IMR-90 (cell line): ENCODE data around the gene CLEC16A. TPM values are rescaled to one million over a fixed set of nuclear protein-coding genes. Genes with fewer than 3 reads are reported as not detected.

Source experiments
- ATAC-seq: fragments of 200-7000 bp; cut with Tn5 transposase; 2 replicates; pipeline ENCODE4 v1.9.1; 2020; ENCODE audit warnings: low read depth, mild to moderate bottlenecking, moderate library complexity
- BruUV-seq: library from RNA; stranded (reverse); fragments of 400-500 nt; replicated peaks from 2 replicates; lab custom pipeline; 2021; lab: Mats Ljungman, UMichigan
- CTCF ChIA-PET: fragments of 300-600 bp; formaldehyde crosslinking; extraction: SDS; loops from one replicate; lab custom pipeline; 2021; ENCODE audit warnings: antibody characterized with exemption; lab: Yijun Ruan, JAX
- POLR2A ChIA-PET: fragments of 300-600 bp; sonication (Branson Sonifier 250); formaldehyde crosslinking; loops from one replicate; lab custom pipeline; 2022; ENCODE audit warnings: antibody characterized with exemption; ENCODE audit not compliant: unreplicated experiment; lab: Charles Lee
- DNase-seq: peaks from one replicate; pipeline ENCODE4 v3.0.0; 2013
- H2AFZ ChIP-seq: replicated peaks from 2 replicates; pipeline ENCODE3; 2013; ENCODE audit warnings: low read length, mild to moderate bottlenecking; ENCODE audit not compliant: poor library complexity
- H2AK5ac ChIP-seq: 2 replicates; pipeline ENCODE4 v1.6.1; 2013; ENCODE audit warnings: low read depth, low read length, inconsistent platforms
- H2AK9ac ChIP-seq: replicated peaks from 2 replicates; pipeline ENCODE3; 2013; ENCODE audit warnings: mild to moderate bottlenecking, low read depth, low read length, moderate library complexity; ENCODE audit not compliant: poor library complexity
- H2BK120ac ChIP-seq: 2 replicates; pipeline ENCODE4 v1.6.1; 2013; ENCODE audit warnings: low read depth, low read length, inconsistent platforms
- H2BK15ac ChIP-seq: 3 replicates; pipeline ENCODE4 v1.6.1; 2013; ENCODE audit warnings: low read depth, low read length, inconsistent platforms
- H2BK20ac ChIP-seq: 2 replicates; pipeline ENCODE4 v1.6.1; 2013; ENCODE audit warnings: low read depth, mild to moderate bottlenecking, inconsistent platforms, low read length, moderate library complexity
- H2BK5ac ChIP-seq: 2 replicates; pipeline ENCODE4 v1.6.1; 2013; ENCODE audit warnings: mild to moderate bottlenecking, low read depth, low read length, inconsistent platforms; ENCODE audit not compliant: poor library complexity, severe bottlenecking
- H3K14ac ChIP-seq: replicated peaks from 2 replicates; pipeline ENCODE4 v1.6.1; 2013; ENCODE audit warnings: low read depth, low read length, inconsistent platforms
- H3K18ac ChIP-seq: 2 replicates; pipeline ENCODE4 v1.6.1; 2013; ENCODE audit warnings: low read depth, low read length, control low read depth
- H3K23ac ChIP-seq: 2 replicates; pipeline ENCODE4 v1.6.1; 2013; ENCODE audit warnings: low read depth, low read length, inconsistent platforms
- H3K27ac ChIP-seq: 2 replicates; pipeline ENCODE4 v1.5.1; 2013; ENCODE audit warnings: mild to moderate bottlenecking, control low read depth, low read length; ENCODE audit not compliant: insufficient read depth
- H3K27me3 ChIP-seq: 2 replicates; pipeline ENCODE4 v1.6.1; 2013; ENCODE audit warnings: low read length; ENCODE audit not compliant: control insufficient read depth, insufficient read depth
- H3K36me3 ChIP-seq: 2 replicates; pipeline ENCODE4 v1.6.1; 2013; ENCODE audit warnings: low read length, mixed read lengths; ENCODE audit not compliant: control insufficient read depth, insufficient read depth
- H3K4ac ChIP-seq: 2 replicates; pipeline ENCODE4 v1.6.1; 2013; ENCODE audit warnings: low read depth, low read length, inconsistent platforms
- H3K4me1 ChIP-seq: 2 replicates; pipeline ENCODE4 v1.6.1; 2013; ENCODE audit warnings: low read length, mixed read lengths; ENCODE audit not compliant: control insufficient read depth, insufficient read depth
- H3K4me2 ChIP-seq: 2 replicates; pipeline ENCODE4 v1.6.1; 2013; ENCODE audit warnings: low read depth, mild to moderate bottlenecking, control low read depth, low read length, moderate library complexity
- H3K4me3 ChIP-seq: 2 replicates; pipeline ENCODE4 v1.5.1; 2013; ENCODE audit warnings: low read depth, mild to moderate bottlenecking, control low read depth, low read length, moderate library complexity; ENCODE audit not compliant: insufficient read depth
- H3K56ac ChIP-seq: 2 replicates; pipeline ENCODE4 v1.6.1; 2013; ENCODE audit warnings: low read length, inconsistent platforms; ENCODE audit not compliant: insufficient read depth; ENCODE audit errors: extremely low read depth
- H3K79me1 ChIP-seq, 2 experiments: 2 replicates each; pipeline ENCODE4 v1.6.1; 2013; ENCODE audit warnings: low read length in 2 of 2, inconsistent platforms in 1 of 2, low read depth in 1 of 2
- H3K9ac ChIP-seq: 2 replicates; pipeline ENCODE4 v1.6.1; 2013; ENCODE audit warnings: low read depth, low read length, control low read depth
- H3K9me1 ChIP-seq: 2 replicates; pipeline ENCODE4 v1.6.1; 2013; ENCODE audit warnings: low read length, inconsistent platforms; ENCODE audit not compliant: insufficient read depth
- H3K9me3 ChIP-seq: 2 replicates; pipeline ENCODE4 v1.6.1; 2013; ENCODE audit warnings: low read length; ENCODE audit not compliant: control insufficient read depth, insufficient read depth
- H4K20me1 ChIP-seq: 2 replicates; pipeline ENCODE4 v1.6.1; 2013; ENCODE audit warnings: low read length, inconsistent platforms; ENCODE audit not compliant: insufficient read depth
- H4K5ac ChIP-seq: 2 replicates; pipeline ENCODE4 v1.6.1; 2013; ENCODE audit warnings: mild to moderate bottlenecking, low read depth, low read length, control low read depth
- H4K8ac ChIP-seq, 2 experiments: 2 replicates each; pipeline ENCODE4 v1.6.1; 2013; ENCODE audit warnings: low read depth in 2 of 2, low read length in 2 of 2, control low read depth in 1 of 2, inconsistent platforms in 1 of 2
- H4K91ac ChIP-seq: 2 replicates; pipeline ENCODE4 v1.6.1; 2013; ENCODE audit warnings: low read depth, low read length, inconsistent platforms; ENCODE audit not compliant: insufficient read depth
- BHLHE40 ChIP-seq: fragments of 150-350 bp; IDR thresholded peaks from 2 replicates; pipeline ENCODE4 v1.6.1; 2016; ENCODE audit warnings: mild to moderate bottlenecking, low read depth, low read length
- CEBPB ChIP-seq: IDR thresholded peaks from 2 replicates; pipeline ENCODE4 v1.6.1; 2012; ENCODE audit warnings: low read depth, low read length, improper control_type of control experiment
- CHD1 ChIP-seq: IDR thresholded peaks from 2 replicates; pipeline ENCODE4 v1.6.1; 2012; ENCODE audit warnings: low read depth, low read length, improper control_type of control experiment
- FOS ChIP-seq: fragments of 150-350 bp; IDR thresholded peaks from 2 replicates; pipeline ENCODE4 v1.6.1; 2016; ENCODE audit warnings: low read depth, low read length
- MAFK ChIP-seq: IDR thresholded peaks from 2 replicates; pipeline ENCODE4 v1.6.1; 2012; ENCODE audit warnings: low read depth, low read length, improper control_type of control experiment
- MAZ ChIP-seq: IDR thresholded peaks from 2 replicates; pipeline ENCODE4 v1.6.1; 2012; ENCODE audit warnings: low read depth, mild to moderate bottlenecking, low read length, improper control_type of control experiment, moderate library complexity, borderline replicate concordance
- MXI1 ChIP-seq: IDR thresholded peaks from 2 replicates; pipeline ENCODE4 v1.6.1; 2012; ENCODE audit warnings: low read depth, mild to moderate bottlenecking, low read length, moderate library complexity, borderline replicate concordance
- NFE2L2 ChIP-seq: fragments of 150-350 bp; IDR thresholded peaks from 2 replicates; pipeline ENCODE4 v1.6.1; 2016; ENCODE audit warnings: low read depth, mild to moderate bottlenecking, low read length
- POLR2A ChIP-seq: IDR thresholded peaks from 2 replicates; pipeline ENCODE4 v1.6.1; 2012; ENCODE audit warnings: mild to moderate bottlenecking, low read depth, low read length
- RAD21 ChIP-seq: IDR thresholded peaks from 2 replicates; pipeline ENCODE4 v1.6.1; 2012; ENCODE audit warnings: low read length, improper control_type of control experiment
- RCOR1 ChIP-seq: IDR thresholded peaks from 2 replicates; pipeline ENCODE4 v1.6.1; 2012; ENCODE audit warnings: mild to moderate bottlenecking, low read length, improper control_type of control experiment; ENCODE audit not compliant: insufficient replicate concordance
- RFX5 ChIP-seq: IDR thresholded peaks from 2 replicates; pipeline ENCODE4 v1.8.0; 2012; ENCODE audit warnings: low read depth, mild to moderate bottlenecking, low read length, moderate library complexity
- SMC3 ChIP-seq: fragments of 150-350 bp; IDR thresholded peaks from 2 replicates; pipeline ENCODE4 v1.6.1; 2016; ENCODE audit warnings: low read depth, mild to moderate bottlenecking, antibody characterized with exemption, low read length, moderate library complexity
- WGBS, 2 experiments: methylation state at CpG; one replicate each; pipeline versions ENCODE4 v1.1.5 to v1.1.7; 2013; ENCODE audit warnings: missing lambda C conversion rate in 2 of 2; ENCODE audit not compliant: insufficient read length in 1 of 2; ENCODE audit errors: extremely low coverage in 2 of 2; 5-methylcytosine and 5-hydroxymethylcytosine counted together
- dilution Hi-C: fragments of 300-500 bp; cut with HindIII; formaldehyde crosslinking; loops from one replicate; pipeline ENCODE4 v1.14.3; 2018; ENCODE audit warnings: low sequenced_read_pairs; ENCODE audit not compliant: unreplicated experiment
- in situ Hi-C: fragments of 300-500 bp; cut with MboI; formaldehyde crosslinking; loops from 3 replicates; pipeline ENCODE4 v1.14.3; 2019; ENCODE audit warnings: low sequenced_read_pairs, inconsistent platforms, mixed read lengths
- intact Hi-C: fragments of 100-400 bp; cut with micrococcal nuclease; formaldehyde crosslinking; loops from 2 replicates; pipeline ENCODE4 v1.10.0; 2022
- polyA plus RNA-seq, 3 experiments: library from polyadenylated mRNA; depleted of rRNA; stranded (reverse); fragments of >200 nt; gene quantifications; 2 replicates each; pipeline ENCODE4 v1.2.3, GENCODE V29; 2012; ENCODE audit warnings: low replicate concordance in 1 of 3
- total RNA-seq: library from RNA; depleted of rRNA; stranded (reverse); fragments of >200 nt; gene quantifications from 2 replicates; pipeline ENCODE4 v1.2.3, GENCODE V29; 2012
- TF ChIP-seq, protein P1 (sequence below): fragments of 150-350 bp; IDR thresholded peaks from 2 replicates; pipeline ENCODE4 v1.6.1; 2017; ENCODE audit warnings: mild to moderate bottlenecking, antibody characterized with exemption, low read length, low read depth
- TF ChIP-seq, protein P2 (sequence below): fragments of 150-350 bp; IDR thresholded peaks from 2 replicates; pipeline ENCODE4 v1.6.1; 2016; ENCODE audit warnings: low read depth, mild to moderate bottlenecking, low read length, moderate library complexity, borderline replicate concordance
- TF ChIP-seq, protein P3 (sequence below): conservative IDR thresholded peaks from 2 replicates; pipeline ENCODE4 v1.5.1; 2012; ENCODE audit warnings: mild to moderate bottlenecking, low read depth, low read length, improper control_type of control experiment

CLEC16A gene
- total and polyA plus RNA-seq, 2 of the 4 experiments (the other 2 are of a cell fraction): 15.9 to 16.5 TPM

DNA sequence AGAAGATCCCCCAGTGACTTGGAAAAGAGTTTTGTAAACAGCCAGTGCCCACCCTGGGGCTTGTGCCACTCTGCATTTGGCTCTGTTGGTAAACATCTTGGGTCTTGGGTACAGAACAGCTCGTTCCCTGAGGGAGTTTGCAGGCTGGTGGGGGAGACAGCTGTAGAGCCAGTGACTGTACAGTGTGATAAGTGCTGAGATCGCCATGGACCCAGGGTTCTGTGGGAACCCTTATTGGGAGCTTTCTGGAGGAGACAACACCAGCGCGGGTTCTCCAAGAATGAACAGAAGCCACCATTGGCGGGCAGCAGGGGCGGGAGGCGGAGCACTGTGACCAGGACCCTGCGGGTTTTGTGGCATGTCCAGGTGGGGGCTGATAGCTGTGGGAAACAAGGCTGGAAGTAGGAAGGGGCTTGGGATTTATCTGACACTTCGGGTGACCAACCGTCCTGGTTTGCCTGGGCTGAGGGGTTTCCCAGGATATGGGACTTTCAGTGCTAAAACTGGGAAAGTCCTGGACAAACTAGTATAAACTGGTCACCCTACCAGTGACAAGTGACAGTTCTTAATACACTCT is 2.9 kb downstream of the CLEC16A start:
- H3K4me1 ChIP-seq: peaks cover 22% of the 10 kb centered on the region
- ChIA-PET POLR2A (no interaction called here), CTCF (interaction anchor here (0.6 kb wide), 1 partner anchor 186 kb away, joined by 4 read pairs; no protein-coding TSS in a partner anchor)

More for the DNA sequence above, 2.9 kb downstream of the CLEC16A start:
- 70% methylated on average over 2 of the region's 10 CpGs; no CpG with 5 or more reads in 1 of the 2 experiments for WGBS, 2 experiments
- no peaks in the 10 kb centered on the region for H3K36me3 ChIP-seq
- no peak overlapping the region for H3K4me3 ChIP-seq
- no peak overlapping the region for H2BK15ac ChIP-seq
- BruUV-seq: no TSS peak
- H3K14ac ChIP-seq: no peak overlapping the region
- H2BK5ac ChIP-seq: no peak overlapping the region
- in situ Hi-C loops: loop anchor here (25.0 kb wide), 1 partner anchor 1835 kb away; no protein-coding TSS in a partner anchor
- no peak overlapping the region for H3K23ac ChIP-seq
- H3K27me3 ChIP-seq: no peaks in the 10 kb centered on the region
- H3K79me1 ChIP-seq: peaks cover 45 to 84% of the 10 kb centered on the region in 2 experiments
- TF ChIP-seq FOS (no peak), MAFK (no peak), RFX5 (no peak), CEBPB (no peak), BHLHE40 (no peak), RAD21 (no peak), MAZ (no peak), POLR2A (no peak), MXI1 (no peak), NFE2L2 (no peak), CHD1 (no peak), RCOR1 (no peak), SMC3 (no peak)
- TF ChIP-seq, protein P1, sequence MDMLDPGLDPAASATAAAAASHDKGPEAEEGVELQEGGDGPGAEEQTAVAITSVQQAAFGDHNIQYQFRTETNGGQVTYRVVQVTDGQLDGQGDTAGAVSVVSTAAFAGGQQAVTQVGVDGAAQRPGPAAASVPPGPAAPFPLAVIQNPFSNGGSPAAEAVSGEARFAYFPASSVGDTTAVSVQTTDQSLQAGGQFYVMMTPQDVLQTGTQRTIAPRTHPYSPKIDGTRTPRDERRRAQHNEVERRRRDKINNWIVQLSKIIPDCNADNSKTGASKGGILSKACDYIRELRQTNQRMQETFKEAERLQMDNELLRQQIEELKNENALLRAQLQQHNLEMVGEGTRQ: no peak
- TF ChIP-seq, protein P2, sequence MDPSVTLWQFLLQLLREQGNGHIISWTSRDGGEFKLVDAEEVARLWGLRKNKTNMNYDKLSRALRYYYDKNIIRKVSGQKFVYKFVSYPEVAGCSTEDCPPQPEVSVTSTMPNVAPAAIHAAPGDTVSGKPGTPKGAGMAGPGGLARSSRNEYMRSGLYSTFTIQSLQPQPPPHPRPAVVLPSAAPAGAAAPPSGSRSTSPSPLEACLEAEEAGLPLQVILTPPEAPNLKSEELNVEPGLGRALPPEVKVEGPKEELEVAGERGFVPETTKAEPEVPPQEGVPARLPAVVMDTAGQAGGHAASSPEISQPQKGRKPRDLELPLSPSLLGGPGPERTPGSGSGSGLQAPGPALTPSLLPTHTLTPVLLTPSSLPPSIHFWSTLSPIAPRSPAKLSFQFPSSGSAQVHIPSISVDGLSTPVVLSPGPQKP: no peak
- TF ChIP-seq, protein P3, sequence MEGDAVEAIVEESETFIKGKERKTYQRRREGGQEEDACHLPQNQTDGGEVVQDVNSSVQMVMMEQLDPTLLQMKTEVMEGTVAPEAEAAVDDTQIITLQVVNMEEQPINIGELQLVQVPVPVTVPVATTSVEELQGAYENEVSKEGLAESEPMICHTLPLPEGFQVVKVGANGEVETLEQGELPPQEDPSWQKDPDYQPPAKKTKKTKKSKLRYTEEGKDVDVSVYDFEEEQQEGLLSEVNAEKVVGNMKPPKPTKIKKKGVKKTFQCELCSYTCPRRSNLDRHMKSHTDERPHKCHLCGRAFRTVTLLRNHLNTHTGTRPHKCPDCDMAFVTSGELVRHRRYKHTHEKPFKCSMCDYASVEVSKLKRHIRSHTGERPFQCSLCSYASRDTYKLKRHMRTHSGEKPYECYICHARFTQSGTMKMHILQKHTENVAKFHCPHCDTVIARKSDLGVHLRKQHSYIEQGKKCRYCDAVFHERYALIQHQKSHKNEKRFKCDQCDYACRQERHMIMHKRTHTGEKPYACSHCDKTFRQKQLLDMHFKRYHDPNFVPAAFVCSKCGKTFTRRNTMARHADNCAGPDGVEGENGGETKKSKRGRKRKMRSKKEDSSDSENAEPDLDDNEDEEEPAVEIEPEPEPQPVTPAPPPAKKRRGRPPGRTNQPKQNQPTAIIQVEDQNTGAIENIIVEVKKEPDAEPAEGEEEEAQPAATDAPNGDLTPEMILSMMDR: no peak
- intact Hi-C loops: no loop called here
- H3K56ac ChIP-seq: no peak overlapping the region
- no peaks in the 10 kb centered on the region for H3K9me3 ChIP-seq
- no peak overlapping the region for H2AFZ ChIP-seq
- H3K9ac ChIP-seq: no peak overlapping the region
- no peak overlapping the region for H4K91ac ChIP-seq
- H4K20me1 ChIP-seq: peaks cover 62% of the 10 kb centered on the region
- no peak overlapping the region for H4K5ac ChIP-seq
- no peak overlapping the region for H2AK5ac ChIP-seq
- no peak overlapping the region for H3K27ac ChIP-seq
- DNase-seq: no peak
- no peak overlapping the region for H3K4ac ChIP-seq
- H3K9me1 ChIP-seq: peaks cover 36% of the 10 kb centered on the region
- H2BK20ac ChIP-seq: no peak overlapping the region
- H3K4me2 ChIP-seq: no peak overlapping the region
- no peak overlapping the region for H2AK9ac ChIP-seq
- H4K8ac ChIP-seq: no peak overlapping the region
- no peak for ATAC-seq
- dilution Hi-C loops: no loop called here
- no peak overlapping the region for H3K18ac ChIP-seq
- no peak overlapping the region for H2BK120ac ChIP-seq
